Measurements from ENCODE around the gene TEAD3.

Gene TEAD3

GRCh38 chr6:35511562-35511941 lies 14.7 kb upstream of the TEAD3 start:
- DNase-seq (ENCODE audit: low read depth) = no peak
- H3K4me3 ChIP-seq (replicated peaks; ENCODE audit: low read depth, low read length) = no peak overlapping the region
- no peak for TF ChIP-seq CTCF (IDR thresholded peaks at IDR 0.05; ENCODE audit: low read length, missing control alignments)

DNA sequence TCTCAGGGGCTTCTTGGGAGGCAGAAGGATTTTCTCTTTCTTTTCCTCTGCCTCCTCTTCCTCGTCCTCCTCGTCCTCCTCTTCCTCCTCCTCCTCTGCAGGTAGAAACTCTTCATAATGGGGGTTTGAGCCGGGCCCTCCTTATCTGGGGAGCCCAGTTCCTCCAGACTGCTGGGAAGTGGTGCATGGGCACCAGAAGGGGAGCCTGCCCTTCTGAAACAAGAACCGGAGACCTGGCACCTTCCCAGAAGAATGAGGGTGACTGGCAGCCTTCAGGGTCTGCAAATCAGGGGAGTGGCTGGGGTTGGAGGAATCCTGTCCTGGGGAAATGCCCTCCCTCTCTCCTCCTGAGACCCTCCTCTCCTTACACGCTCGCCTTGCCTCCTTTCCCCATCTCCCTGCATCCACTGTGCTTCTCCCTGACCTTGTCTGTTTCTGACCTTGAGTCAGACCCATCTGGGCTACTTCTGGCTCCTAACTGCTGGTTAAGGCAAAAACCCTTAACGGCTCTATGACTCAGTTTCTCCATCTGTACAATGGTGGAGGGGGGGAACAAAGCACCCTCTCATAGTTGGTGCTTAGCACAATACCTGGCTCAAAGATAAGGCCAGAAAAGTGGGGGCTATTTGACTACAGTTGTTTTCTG lies 14.2 kb upstream of the TEAD3 start:
- no peak overlapping the region for H3K4me3 ChIP-seq (replicated peaks; ENCODE audit: low read depth, low read length)
- DNase-seq (ENCODE audit: low read depth) = no peak
- TF ChIP-seq CTCF (IDR thresholded peaks at IDR 0.05; ENCODE audit: low read length, missing control alignments) = no peak

- no peak for TF ChIP-seq CTCF (IDR thresholded peaks at IDR 0.05; ENCODE audit: low read length, missing control alignments)
- no peak for DNase-seq (ENCODE audit: low read depth)
- H3K4me3 ChIP-seq (replicated peaks; ENCODE audit: low read depth, low read length) = no peak overlapping the region
Measured at GRCh38 chr6:35508542-35508941, 11.7 kb upstream of the TEAD3 start.

DNA sequence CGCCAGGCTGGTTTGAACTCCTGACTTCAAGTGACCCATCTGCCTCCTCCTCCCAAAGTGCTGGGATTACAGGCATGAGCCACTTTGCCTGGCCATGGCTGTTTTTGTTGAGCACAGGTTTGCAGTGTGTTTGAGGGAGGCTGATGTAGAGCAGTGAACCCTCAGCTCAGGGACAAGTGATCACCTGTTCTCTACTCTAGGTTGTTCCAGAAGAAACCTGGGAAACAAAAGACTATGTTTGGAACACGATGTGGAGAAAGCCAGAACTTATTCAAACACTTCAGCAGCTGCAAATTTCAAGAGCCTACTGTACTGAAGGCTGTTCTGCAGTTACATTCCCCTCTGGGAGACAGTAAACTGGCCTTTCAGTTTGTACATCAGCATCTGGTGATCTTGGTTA lies 11.1 kb upstream of the TEAD3 start:
- TF ChIP-seq CTCF (IDR thresholded peaks at IDR 0.05; ENCODE audit: low read length, missing control alignments) = no peak
- no peak for DNase-seq (ENCODE audit: low read depth)
- H3K4me3 ChIP-seq (replicated peaks; ENCODE audit: low read depth, low read length) = no peak overlapping the region

DNA sequence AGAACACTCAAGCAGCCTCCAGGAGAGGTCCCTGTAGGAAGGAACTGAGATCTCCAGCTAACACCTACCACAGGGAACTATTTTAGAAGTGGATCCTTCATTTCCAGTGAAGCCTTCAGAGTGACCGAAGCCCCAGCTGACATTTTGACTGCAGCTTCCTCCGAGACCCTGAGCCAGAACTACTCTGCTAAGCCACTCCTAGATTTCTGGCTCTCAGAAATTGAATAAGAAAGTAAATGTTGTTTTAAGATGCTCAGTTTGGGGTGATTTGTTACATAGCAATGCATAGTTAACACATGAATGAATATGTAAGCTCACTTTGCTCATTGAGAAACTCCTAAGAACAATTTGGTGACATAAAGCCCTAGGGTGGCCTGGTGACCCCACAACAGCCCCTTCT lies 10.3 kb upstream of the TEAD3 start:
- H3K4me3 ChIP-seq (replicated peaks; ENCODE audit: low read depth, low read length) = no peak overlapping the region
- DNase-seq (ENCODE audit: low read depth) = no peak
- no peak for TF ChIP-seq CTCF (IDR thresholded peaks at IDR 0.05; ENCODE audit: low read length, missing control alignments)

DNA sequence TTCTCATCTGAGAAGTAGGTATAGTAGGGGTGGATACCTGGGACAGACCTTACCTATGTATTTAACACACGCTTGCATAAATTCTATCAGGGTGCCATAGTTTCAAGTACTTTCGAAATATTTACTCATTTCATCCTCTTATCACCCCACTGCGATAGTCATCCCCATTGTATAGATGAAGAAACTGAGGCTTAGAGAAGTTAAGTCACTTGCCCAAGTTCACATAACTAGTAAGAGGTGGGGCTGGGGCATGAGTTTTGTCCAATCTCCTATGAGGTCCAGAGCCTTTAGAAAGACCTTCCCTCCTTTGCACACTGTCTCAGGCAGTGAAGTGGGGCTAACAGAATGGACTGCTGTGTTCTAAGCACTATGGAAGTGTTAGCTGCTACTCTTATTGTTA lies 9.7 kb upstream of the TEAD3 start:
- DNase-seq (ENCODE audit: low read depth) = no peak
- no peak for TF ChIP-seq CTCF (IDR thresholded peaks at IDR 0.05; ENCODE audit: low read length, missing control alignments)
- no peak overlapping the region for H3K4me3 ChIP-seq (replicated peaks; ENCODE audit: low read depth, low read length)

DNA sequence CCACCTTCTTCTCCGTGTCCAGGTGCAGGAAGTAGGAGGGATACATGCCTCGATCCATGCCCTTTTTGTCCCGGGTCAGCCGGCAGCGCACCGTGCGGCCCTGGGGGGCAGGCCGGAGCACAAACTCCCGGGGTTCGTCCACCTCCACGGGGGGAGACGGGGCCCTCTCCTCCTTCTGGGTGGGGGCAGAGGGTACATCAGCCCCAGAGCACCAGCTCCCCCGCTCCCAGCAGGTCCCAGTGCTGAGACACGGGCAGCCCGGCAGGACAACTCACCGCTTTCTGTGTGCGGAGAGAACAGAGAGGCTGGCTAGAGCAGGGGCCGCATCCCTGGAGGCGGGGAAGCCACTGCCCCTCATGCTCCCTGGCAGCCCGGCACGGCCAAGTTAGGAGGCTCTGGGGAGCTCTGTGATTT lies 9.1 kb upstream of the TEAD3 start:
- no peak for TF ChIP-seq CTCF (IDR thresholded peaks at IDR 0.05; ENCODE audit: low read length, missing control alignments)
- no peak overlapping the region for H3K4me3 ChIP-seq (replicated peaks; ENCODE audit: low read depth, low read length)
- no peak for DNase-seq (ENCODE audit: low read depth)
